Heart left ventricle (tissue), 16 donors: ENCODE results near the gene XRN2. TPM values are rescaled to one million over a fixed set of nuclear protein-coding genes. Genes with fewer than 3 reads are reported as not detected.

Experiments used
- ATAC-seq, 4 donors: fragments of 200-7000 bp; cut with Tn5 transposase; one replicate each; pipeline ENCODE4 v1.9.1; 2020 to 2022; ENCODE audit warnings: moderate library complexity in 4 of 4, mild to moderate bottlenecking in 3 of 4, moderate number of reproducible peaks in 1 of 4
- DNase-seq, 5 donors: peaks; one replicate each; pipeline ENCODE4 v3.0.0-alpha.2; 2020
- H3K27ac ChIP-seq, 12 donors: fragments of 200-600 bp; sonication (generic) in 4 of 12; one replicate each; pipeline versions ENCODE4 v1.5.0 to v1.8.0; 2016 to 2022; ENCODE audit warnings: mild to moderate bottlenecking in 2 of 12
- H3K27me3 ChIP-seq, 9 donors: fragments of 200-600 bp; sonication (generic) in 2 of 9; one replicate each; pipeline versions ENCODE4 v1.5.1 to v1.8.0; 2016 to 2022; ENCODE audit warnings: mild to moderate bottlenecking in 3 of 9
- H3K36me3 ChIP-seq, 9 donors: fragments of 200-600 bp; sonication (generic) in 2 of 9; one replicate each; pipeline versions ENCODE4 v1.5.0 to v1.8.0; 2018 to 2022; ENCODE audit warnings: mild to moderate bottlenecking in 2 of 9
- H3K4me1 ChIP-seq, 12 donors: fragments of 200-600 bp; sonication (generic) in 4 of 12; one replicate each; pipeline versions ENCODE4 v1.5.0 to v1.8.0; 2016 to 2022; ENCODE audit warnings: mild to moderate bottlenecking in 3 of 12
- H3K4me3 ChIP-seq, 12 donors: fragments of 200-600 bp; sonication (generic) in 4 of 12; one replicate each; pipeline versions ENCODE4 v1.5.0 to v1.8.0; 2017 to 2022; ENCODE audit warnings: mild to moderate bottlenecking in 9 of 12, moderate library complexity in 4 of 12
- H3K9me3 ChIP-seq, 12 donors: fragments of 200-600 bp; sonication (generic) in 4 of 12; one replicate each; pipeline versions ENCODE4 v1.5.0 to v1.8.0; 2016 to 2022; ENCODE audit warnings: mild to moderate bottlenecking in 1 of 12
- POLR2A ChIP-seq, 2 donors: fragments of 450-650 bp; IDR thresholded peaks; one replicate each; pipeline ENCODE4 v1.6.1; 2017; ENCODE audit warnings: antibody characterized with exemption in 2 of 2, mild to moderate bottlenecking in 2 of 2, moderate library complexity in 2 of 2
- WGBS, 4 donors: extraction: QIAGEN DNeasy Blood & Tissue Kit in 2 of 4; methylation state at CpG; one replicate each; pipeline versions ENCODE4 v1.1.5 to v1.1.7; 2013 to 2018; 5-methylcytosine and 5-hydroxymethylcytosine counted together
- intact Hi-C, 10 donors: fragments of 100-400 bp; cut with DNase I; formaldehyde crosslinking; loops; one replicate each; pipeline versions ENCODE4 v1.11.1 to v1.14.2; 2022
- polyA plus RNA-seq, 2 donors: library from polyadenylated mRNA; stranded (reverse); fragments of 200-250 nt; gene quantifications; one replicate each; pipeline ENCODE4 v1.2.3, GENCODE V29; 2013
- total RNA-seq, 9 donors: library from RNA; depleted of rRNA in 2 of 9; stranded (reverse); fragments of >200 nt in 2 of 9; fragmentation: NEBNext Ultra II Directional in 3 of 9; extraction: Animal tissue kit (Norgen Biotek cat#: 25700) in 3 of 9; gene quantifications; one replicate each; pipeline versions ENCODE4 v1.1.0 to v1.2.4, GENCODE V29; 2016 to 2023
- TF ChIP-seq, protein P1 (sequence below), 12 donors: fragments of 200-600 bp; sonication (generic) in 4 of 12; IDR thresholded peaks; one replicate each; pipeline versions ENCODE4 v1.5.0 to v1.8.0; 2018 to 2022; ENCODE audit warnings: antibody characterized with exemption in 12 of 12, mild to moderate bottlenecking in 5 of 12
- donor health status: ischemic (EF 13 %, LVEDD 7.1; RV severe dilation, severe dysfunction).
- donor health status: healthy with polysubstance abuse.
- donor health status: DM: no; HTN: yes; CAD: no.
- donor health status: DM: no; HTN: no; CAD: no.
- donor health status: ischemic (EF 25% LVEDD 6.9; RV normal size, moderate dysfunction).
- donor health status: ischemic (EF 25% LVEDD 5.7; RV mildly dilated, moderate dysfunction).
- donor health status: healthy.
- donor health status: DM: yes; HTN: yes; CAD: no.
- donor health status: ischemic (EF 35%, LVEDD 5.7; RV mildly dilated, moderate dysfunction).
- donor health status: nonischemic (EF 11% LVEDD 7.7; RV severe dilation, severe dysfunction).
- donor health status: DM: yes; HTN: yes; CAD: no.
- donor health status: PGD.
- donor health status: ischemic (EF 29% LVEDD 5.4; RV normal size, mild dysfunction).
- donor health status: nonischemic (EF 23%, LVEDD 6.1; RV moderate dilation, normal function).

XRN2 gene
- total and polyA plus RNA-seq, 11 donors = 6.2 to 48.3 (median 33.2) TPM

GRCh38 chr20:21373436-21373835, 70.3 kb downstream of the XRN2 start:
- H3K4me3 ChIP-seq = no peak overlapping the region
- WGBS, 4 donors = 60 to 71% (median 64%) methylated on average over 1 of the region's 1 CpG
- TF ChIP-seq, protein P1, sequence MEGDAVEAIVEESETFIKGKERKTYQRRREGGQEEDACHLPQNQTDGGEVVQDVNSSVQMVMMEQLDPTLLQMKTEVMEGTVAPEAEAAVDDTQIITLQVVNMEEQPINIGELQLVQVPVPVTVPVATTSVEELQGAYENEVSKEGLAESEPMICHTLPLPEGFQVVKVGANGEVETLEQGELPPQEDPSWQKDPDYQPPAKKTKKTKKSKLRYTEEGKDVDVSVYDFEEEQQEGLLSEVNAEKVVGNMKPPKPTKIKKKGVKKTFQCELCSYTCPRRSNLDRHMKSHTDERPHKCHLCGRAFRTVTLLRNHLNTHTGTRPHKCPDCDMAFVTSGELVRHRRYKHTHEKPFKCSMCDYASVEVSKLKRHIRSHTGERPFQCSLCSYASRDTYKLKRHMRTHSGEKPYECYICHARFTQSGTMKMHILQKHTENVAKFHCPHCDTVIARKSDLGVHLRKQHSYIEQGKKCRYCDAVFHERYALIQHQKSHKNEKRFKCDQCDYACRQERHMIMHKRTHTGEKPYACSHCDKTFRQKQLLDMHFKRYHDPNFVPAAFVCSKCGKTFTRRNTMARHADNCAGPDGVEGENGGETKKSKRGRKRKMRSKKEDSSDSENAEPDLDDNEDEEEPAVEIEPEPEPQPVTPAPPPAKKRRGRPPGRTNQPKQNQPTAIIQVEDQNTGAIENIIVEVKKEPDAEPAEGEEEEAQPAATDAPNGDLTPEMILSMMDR (IDR thresholded peaks at IDR 0.05) = no peak
- no peak for TF ChIP-seq POLR2A (IDR thresholded peaks at IDR 0.05)
- H3K4me1 ChIP-seq = peaks cover 0 to 12% (median 0%) of the 10 kb centered on the region in 12 donors
- ATAC-seq = no peak
- H3K27me3 ChIP-seq = no peaks in the 10 kb centered on the region
- no peaks in the 10 kb centered on the region for H3K9me3 ChIP-seq
- DNase-seq = no peak
- intact Hi-C loops = no loop called here
- peaks cover 0 to 55% (median 37%) of the 10 kb centered on the region in 9 donors for H3K36me3 ChIP-seq
- H3K27ac ChIP-seq = no peak overlapping the region

DNA sequence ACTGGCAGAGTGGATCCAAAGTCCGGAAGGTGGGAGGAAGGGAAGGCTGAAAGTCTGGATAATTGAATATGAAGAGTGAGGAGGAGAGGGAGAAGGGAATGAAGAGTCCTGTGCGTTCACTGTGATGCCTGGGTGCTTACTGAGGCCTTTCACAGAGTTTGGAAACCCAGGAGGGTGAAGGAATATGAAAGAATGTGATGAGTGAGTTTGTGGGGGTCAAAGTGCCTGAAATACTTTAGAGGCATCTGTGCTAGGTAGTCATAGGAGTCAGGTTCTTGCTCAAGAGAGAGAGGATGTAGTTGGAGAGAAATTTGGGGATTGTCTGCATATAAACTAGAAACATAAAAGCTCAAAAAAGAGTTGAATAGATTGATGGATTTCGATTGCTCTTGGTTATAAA, 73.5 kb downstream of the XRN2 start:
- intact Hi-C loops = no loop called here
- WGBS, 4 donors = 89 to 97% (median 95%) methylated on average over 3 of the region's 3 CpGs
- no peak overlapping the region for H3K4me3 ChIP-seq
- no peaks in the 10 kb centered on the region for H3K9me3 ChIP-seq
- H3K27ac ChIP-seq = no peak overlapping the region
- no peak for ATAC-seq
- no peaks in the 10 kb centered on the region for H3K27me3 ChIP-seq
- DNase-seq = no peak
- TF ChIP-seq, protein P1 (IDR thresholded peaks at IDR 0.05) = no peak
- no peak for TF ChIP-seq POLR2A (IDR thresholded peaks at IDR 0.05)
- peaks cover 0 to 52% (median 29%) of the 10 kb centered on the region in 9 donors for H3K36me3 ChIP-seq
- peaks cover 0 to 12% (median 0%) of the 10 kb centered on the region in 12 donors for H3K4me1 ChIP-seq

GRCh38 chr20:21377701-21378100, 74.6 kb downstream of the XRN2 start:
- Histone ChIP-seq H3K27ac (no peak overlapping the region), H3K27me3 (no peaks in the 10 kb centered on the region), H3K4me3 (no peak overlapping the region), H3K4me1 (peaks cover 0 to 12% (median 0%) of the 10 kb centered on the region in 12 donors), H3K9me3 (no peaks in the 10 kb centered on the region), H3K36me3 (peaks cover 0 to 61% (median 37%) of the 10 kb centered on the region in 9 donors)
- no peak for ATAC-seq
- TF ChIP-seq, protein P1 (IDR thresholded peaks at IDR 0.05) = no peak
- TF ChIP-seq POLR2A (IDR thresholded peaks at IDR 0.05) = no peak
- intact Hi-C loops = no loop called here
- no peak for DNase-seq
- 80 to 86% (median 82%) methylated on average over 9 of the region's 9 CpGs for WGBS, 4 donors

GRCh38 chr20:21378259-21378658, 75.1 kb downstream of the XRN2 start:
- Histone ChIP-seq H3K9me3 (no peaks in the 10 kb centered on the region), H3K4me3 (no peak overlapping the region), H3K27me3 (no peaks in the 10 kb centered on the region), H3K27ac (no peak overlapping the region), H3K4me1 (peaks cover 0 to 12% (median 0%) of the 10 kb centered on the region in 12 donors), H3K36me3 (peaks cover 0 to 66% (median 37%) of the 10 kb centered on the region in 9 donors)
- DNase-seq (no peak), ATAC-seq (no peak)
- TF ChIP-seq POLR2A (IDR thresholded peaks at IDR 0.05) = no peak
- TF ChIP-seq, protein P1 (IDR thresholded peaks at IDR 0.05) = no peak
- WGBS, 4 donors = 88 to 92% (median 89%) methylated on average over 5 of the region's 5 CpGs
- intact Hi-C loops = no loop called here
